ENCODE results near the gene ZCCHC3.
"Not testable (repeated sequence)": the region's sequence is repeated elsewhere in the genome, so short reads cannot be mapped to it uniquely, and the experiment has no call there.

Gene ZCCHC3

GRCh38 chr20:313948-314347 lies 16.6 kb downstream of the ZCCHC3 start:
- no peak for DNase-seq

GRCh38 chr20:316316-317068 lies 19.1 kb downstream of the ZCCHC3 start:
- DNase-seq = no peak

GRCh38 chr20:324177-325044 lies 27.0 kb downstream of the ZCCHC3 start:
- DNase-seq = peak; percentile 86

- DNase-seq = peak; percentile 98
Observed at GRCh38 chr20:325045-325888, 27.9 kb downstream of the ZCCHC3 start, which contains the start of gene SOX12. Gene SOX12 (plus strand): TSS chr20:325552. CDS start chr20:325925, 373 bp downstream.

GRCh38 chr20:325889-326644 lies 28.7 kb downstream of the ZCCHC3 start:
- DNase-seq = peak; percentile 44

GRCh38 chr20:326645-327185 lies 29.3 kb downstream of the ZCCHC3 start:
- DNase-seq = no peak

- peak; percentile 72 for DNase-seq
Observed at GRCh38 chr20:327186-328026, 30.0 kb downstream of the ZCCHC3 start.

- no peak for DNase-seq
Observed at GRCh38 chr20:328027-328974, 30.9 kb downstream of the ZCCHC3 start.

GRCh38 chr20:328975-329695 lies 31.8 kb downstream of the ZCCHC3 start:
- DNase-seq = no peak

GRCh38 chr20:329851-330232 lies 32.5 kb downstream of the ZCCHC3 start:
- no peak for DNase-seq

GRCh38 chr20:330233-331149 lies 33.1 kb downstream of the ZCCHC3 start:
- peak; percentile 54 for DNase-seq

GRCh38 chr20:334578-334977 lies 37.2 kb downstream of the ZCCHC3 start:
- no peak for DNase-seq

GRCh38 chr20:336040-336439 lies 38.7 kb downstream of the ZCCHC3 start:
- not testable (repeated sequence) for DNase-seq

GRCh38 chr20:341682-342081 lies 44.3 kb downstream of the ZCCHC3 start:
- DNase-seq = no peak

GRCh38 chr20:343107-343506 lies 45.7 kb downstream of the ZCCHC3 start:
- no peak for DNase-seq

- DNase-seq = no peak
Observed at GRCh38 chr20:346033-346639, 48.8 kb downstream of the ZCCHC3 start.

- no peak for DNase-seq
Observed at GRCh38 chr20:346640-347316, 49.4 kb downstream of the ZCCHC3 start, which contains the start of gene NRSN2. Gene NRSN2 (plus strand): TSS chr20:347111. CDS start chr20:349644, 2,533 bp downstream.

All from activated CD4-positive, alpha-beta T cell treated with anti-CD3 and anti-CD28 coated beads, Interleukin-2, amount 50 U/mL, for 1 hour (primary cell).